Activated T-cell treated with anti-CD3 and anti-CD28 coated beads, Interleukin-2, amount 50 U/mL, for 24 hours (primary cell): ENCODE data around the gene ELF3.
"Not testable (repeated sequence)": the region's sequence is repeated elsewhere in the genome, so short reads cannot be mapped to it uniquely, and the experiment has no call there.

ENCODE experiments used
- DNase-seq: peaks from one replicate; pipeline ENCODE4 v3.0.0-alpha.2; 2020
- H3K27ac Mint-ChIP-seq: 2 replicates; pipeline ENCODE4 v1.8.0; 2020; ENCODE audit warnings: mild to moderate bottlenecking, mixed read lengths
- H3K27me3 Mint-ChIP-seq: 2 replicates; pipeline ENCODE4 v1.8.0; 2020; ENCODE audit warnings: mixed read lengths
- H3K36me3 Mint-ChIP-seq: 2 replicates; pipeline ENCODE4 v1.8.0; 2020; ENCODE audit warnings: low read depth, mixed read lengths
- H3K4me1 Mint-ChIP-seq: 2 replicates; pipeline ENCODE4 v1.8.0; 2020; ENCODE audit warnings: low read depth, mixed read lengths
- H3K4me3 Mint-ChIP-seq: 2 replicates; pipeline ENCODE4 v1.8.0; 2020; ENCODE audit warnings: mild to moderate bottlenecking, moderate library complexity, mixed read lengths
- H3K9me3 Mint-ChIP-seq: 2 replicates; pipeline ENCODE4 v1.8.0; 2020; ENCODE audit warnings: mixed read lengths

The ELF3 gene

GRCh38 chr1:202062636-202063035 is 52.2 kb downstream of the ELF3 start:
- not testable (repeated sequence) for H3K36me3 Mint-ChIP-seq, H3K4me3 Mint-ChIP-seq, DNase-seq, H3K9me3 Mint-ChIP-seq, H3K4me1 Mint-ChIP-seq, H3K27ac Mint-ChIP-seq
- H3K27me3 Mint-ChIP-seq: peaks cover 11% of the 10 kb centered on the region

GRCh38 chr1:202063093-202063492 is 52.7 kb downstream of the ELF3 start:
- no peaks in the 10 kb centered on the region for H3K4me1 Mint-ChIP-seq

GRCh38 chr1:202064889-202065312 is 54.5 kb downstream of the ELF3 start:
- H3K27ac Mint-ChIP-seq, H3K4me1 Mint-ChIP-seq, H3K9me3 Mint-ChIP-seq, H3K36me3 Mint-ChIP-seq, H3K4me3 Mint-ChIP-seq, DNase-seq: not testable (repeated sequence)
- peaks cover 11% of the 10 kb centered on the region for H3K27me3 Mint-ChIP-seq

More at GRCh38 chr1:202063093-202063492, 52.7 kb downstream of the ELF3 start:
- Mint-ChIP-seq H3K27me3 (peaks cover 11% of the 10 kb centered on the region), H3K9me3 (no peaks in the 10 kb centered on the region), H3K4me3 (no peak overlapping the region), H3K27ac (no peak overlapping the region), H3K36me3 (no peaks in the 10 kb centered on the region)
- DNase-seq: no peak
